HEK293T (cell line): Measurements from ENCODE around the gene P2RX7.

Experiments
- CTCF ChIA-PET: fragments of 350-600 bp; formaldehyde crosslinking; extraction: SDS; loops from one replicate; lab custom pipeline; 2021; ENCODE audit warnings: antibody characterized with exemption, inconsistent platforms; lab: Yijun Ruan, JAX
- POLR2A ChIA-PET: fragments of 350-600 bp; formaldehyde crosslinking; extraction: SDS; loops from one replicate; lab custom pipeline; 2020; ENCODE audit warnings: antibody characterized with exemption, inconsistent platforms; lab: Yijun Ruan, JAX
- DNase-seq: peaks from one replicate; pipeline ENCODE4 v3.0.0; 2012; ENCODE audit warnings: mixed read lengths; ENCODE audit errors: extremely low spot score
- ARNT ChIP-seq: fragments of 450-650 bp; IDR thresholded peaks from 2 replicates; pipeline ENCODE4 v1.6.1; 2017; ENCODE audit warnings: mild to moderate bottlenecking
- BHLHE40 ChIP-seq: fragments of 450-650 bp; IDR thresholded peaks from 2 replicates; pipeline ENCODE4 v1.6.1; 2016; ENCODE audit warnings: mild to moderate bottlenecking, moderate library complexity, borderline replicate concordance
- CTBP1 ChIP-seq: fragments of 450-650 bp; IDR thresholded peaks from 2 replicates; pipeline ENCODE4 v1.6.1; 2016; ENCODE audit warnings: borderline replicate concordance
- ELF4 ChIP-seq: fragments of 450-650 bp; IDR thresholded peaks from 2 replicates; pipeline ENCODE4 v1.6.1; 2017; ENCODE audit warnings: antibody characterized with exemption
- FOXA1 ChIP-seq: fragments of 450-650 bp; IDR thresholded peaks from 2 replicates; pipeline ENCODE4 v1.6.1; 2016; ENCODE audit warnings: mild to moderate bottlenecking
- FOXK2 ChIP-seq: fragments of 450-650 bp; IDR thresholded peaks from 2 replicates; pipeline ENCODE4 v1.6.1; 2016; ENCODE audit warnings: mild to moderate bottlenecking
- FOXM1 ChIP-seq: fragments of 450-650 bp; IDR thresholded peaks from 2 replicates; pipeline ENCODE4 v1.6.1; 2017; ENCODE audit warnings: mild to moderate bottlenecking, borderline replicate concordance
- HDGF ChIP-seq: fragments of 450-650 bp; IDR thresholded peaks from 2 replicates; pipeline ENCODE4 v1.6.1; 2017; ENCODE audit warnings: antibody characterized with exemption, borderline replicate concordance
- L3MBTL2 ChIP-seq: fragments of 450-650 bp; conservative IDR thresholded peaks from 2 replicates; pipeline ENCODE4 v1.6.1; 2016; ENCODE audit warnings: mild to moderate bottlenecking
- LEF1 ChIP-seq: fragments of 450-650 bp; IDR thresholded peaks from 2 replicates; pipeline ENCODE4 v1.6.1; 2017; ENCODE audit warnings: mild to moderate bottlenecking, borderline replicate concordance
- NFRKB ChIP-seq: fragments of 450-650 bp; IDR thresholded peaks from 2 replicates; pipeline ENCODE4 v1.6.1; 2016; ENCODE audit warnings: mild to moderate bottlenecking, moderate library complexity
- PKNOX1 ChIP-seq: fragments of 450-650 bp; IDR thresholded peaks from 2 replicates; pipeline ENCODE4 v1.6.1; 2016
- SP1 ChIP-seq: fragments of 450-650 bp; IDR thresholded peaks from 2 replicates; pipeline ENCODE4 v1.6.1; 2017
- SUZ12 ChIP-seq: fragments of 450-650 bp; IDR thresholded peaks from 2 replicates; pipeline ENCODE4 v1.6.1; 2016; ENCODE audit warnings: mild to moderate bottlenecking
- TARDBP ChIP-seq: fragments of 450-650 bp; IDR thresholded peaks from 2 replicates; pipeline ENCODE4 v1.6.1; 2016
- ZNF384 ChIP-seq: fragments of 450-650 bp; IDR thresholded peaks from 2 replicates; pipeline ENCODE4 v1.6.1; 2016

Gene P2RX7

GRCh38 chr12:121209624-121210572, 77.2 kb downstream of the P2RX7 start, which contains the start of gene P2RX4:
TSS of gene P2RX4 (plus strand) at chr12:121210129. CDS start at chr12:121210165, 36 bp downstream.
- TF ChIP-seq ELF4, result no peak
- TF ChIP-seq CTBP1, result no peak
- peak; percentile 79 for TF ChIP-seq ZNF384
- TF ChIP-seq TARDBP, result no peak
- no peak for TF ChIP-seq SUZ12
- TF ChIP-seq BHLHE40, result no peak
- no peak for TF ChIP-seq LEF1
- no peak; the same call in 1 of the 2 replicates for TF ChIP-seq FOXM1
- ChIA-PET POLR2A (no interaction called here), CTCF (interaction anchor here (0.6 to 0.8 kb wide), 3 partner anchors 13 to 233 kb away, joined by 3 read pairs; no protein-coding TSS in a partner anchor)
- peak; percentile 87 for DNase-seq

GRCh38 chr12:121212875-121213274, 80.2 kb downstream of the P2RX7 start:
- no peak for DNase-seq
- POLR2A ChIA-PET, result no interaction called here
- TF ChIP-seq ZNF384 (no peak), L3MBTL2 (no peak), SP1 (no peak), CTBP1 (no peak), FOXA1 (no peak), FOXM1 (no peak), ARNT (no peak), FOXK2 (no peak), NFRKB (no peak), PKNOX1 (no peak)
- CTCF ChIA-PET, result no interaction called here

- TF ChIP-seq FOXK2 (no peak), SP1 (no peak)
- POLR2A ChIA-PET, result no interaction called here
- CTCF ChIA-PET, result no interaction called here
- no peak for DNase-seq
These were observed 81.6 kb downstream of the P2RX7 start for GRCh38 chr12:121214166-121214777.

GRCh38 chr12:121214855-121215745, 82.4 kb downstream of the P2RX7 start:
- DNase-seq, result no peak
- ChIA-PET CTCF (no interaction called here), POLR2A (no interaction called here)
- no peak for TF ChIP-seq L3MBTL2

GRCh38 chr12:121216102-121216501, 83.4 kb downstream of the P2RX7 start:
- TF ChIP-seq FOXM1 (no peak), ZNF384 (no peak), SUZ12 (no peak), NFRKB (no peak), HDGF (no peak), ARNT (no peak), FOXA1 (no peak), FOXK2 (no peak), TARDBP (no peak), L3MBTL2 (no peak), LEF1 (no peak)
- no peak for DNase-seq
- ChIA-PET CTCF (no interaction called here), POLR2A (no interaction called here)

GRCh38 chr12:121217063-121217462, 84.4 kb downstream of the P2RX7 start:
- ChIA-PET POLR2A (no interaction called here), CTCF (no interaction called here)
- no peak for DNase-seq
- TF ChIP-seq LEF1, result no peak
- peak; percentile 29; the same call in 1 of the 2 replicates for TF ChIP-seq PKNOX1

- POLR2A ChIA-PET, result interaction anchor here (0.5 kb wide), 1 partner anchor 774 kb away, joined by 5 read pairs; no protein-coding TSS in a partner anchor
- no peak for TF ChIP-seq L3MBTL2
- TF ChIP-seq SP1, result no peak
- TF ChIP-seq ARNT, result no peak
- no peak for TF ChIP-seq SUZ12
- TF ChIP-seq BHLHE40, result no peak
- TF ChIP-seq PKNOX1, result no peak
- TF ChIP-seq FOXK2, result no peak
- TF ChIP-seq ELF4, result no peak
- no peak for TF ChIP-seq NFRKB
- no peak for TF ChIP-seq FOXM1
- TF ChIP-seq CTBP1, result no peak
- TF ChIP-seq TARDBP, result no peak
- TF ChIP-seq LEF1, result no peak
- TF ChIP-seq FOXA1, result no peak
- no peak for TF ChIP-seq ZNF384
- no peak for TF ChIP-seq HDGF
- no peak for DNase-seq
- CTCF ChIA-PET, result interaction anchor here (0.6 kb wide), 1 partner anchor 12 kb away, joined by 3 read pairs; no protein-coding TSS in a partner anchor
These were observed 85.1 kb downstream of the P2RX7 start for GRCh38 chr12:121217761-121218160.
